ENCODE measurements around the gene KLHDC4.

GRCh38 chr16:87784812-87785211, 19.0 kb upstream of the KLHDC4 start:
- TF ChIP-seq EZH2phosphoT487 (IDR thresholded peaks at IDR 0.05; ENCODE audit: low read depth, severe bottlenecking, unreplicated experiment) (no peak), CTCF (IDR thresholded peaks at IDR 0.05; ENCODE audit: poor library complexity) (no peak), EZH2 (IDR thresholded peaks at IDR 0.05; ENCODE audit: borderline replicate concordance) (no peak)

Measured in hepatocyte (in vitro differentiated cells).